Measurements from ENCODE around the gene PSME3IP1.

DNA sequence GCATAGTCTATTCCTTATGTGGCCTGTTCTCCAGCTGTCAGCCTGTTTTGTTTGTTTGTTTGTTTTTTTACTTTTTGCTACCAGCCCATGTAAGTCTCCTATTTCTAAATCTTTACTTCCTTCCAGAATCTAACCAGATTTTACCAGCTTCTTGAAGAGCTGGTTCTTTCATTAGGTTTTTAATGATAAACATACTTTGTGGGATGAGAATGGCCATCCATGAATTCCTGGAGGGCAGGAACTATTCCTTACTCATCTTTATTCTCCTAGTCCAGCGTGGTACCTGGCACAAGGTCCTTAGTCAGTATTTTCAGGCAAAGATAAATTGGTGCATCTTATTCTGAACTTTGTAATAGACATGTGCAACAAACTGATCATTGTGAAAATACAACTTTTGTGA lies 17.6 kb upstream of the PSME3IP1 start:
- TF ChIP-seq EZH2 (IDR thresholded peaks at IDR 0.05; ENCODE audit: borderline replicate concordance, low read length) = no peak
- TF ChIP-seq, protein P1, sequence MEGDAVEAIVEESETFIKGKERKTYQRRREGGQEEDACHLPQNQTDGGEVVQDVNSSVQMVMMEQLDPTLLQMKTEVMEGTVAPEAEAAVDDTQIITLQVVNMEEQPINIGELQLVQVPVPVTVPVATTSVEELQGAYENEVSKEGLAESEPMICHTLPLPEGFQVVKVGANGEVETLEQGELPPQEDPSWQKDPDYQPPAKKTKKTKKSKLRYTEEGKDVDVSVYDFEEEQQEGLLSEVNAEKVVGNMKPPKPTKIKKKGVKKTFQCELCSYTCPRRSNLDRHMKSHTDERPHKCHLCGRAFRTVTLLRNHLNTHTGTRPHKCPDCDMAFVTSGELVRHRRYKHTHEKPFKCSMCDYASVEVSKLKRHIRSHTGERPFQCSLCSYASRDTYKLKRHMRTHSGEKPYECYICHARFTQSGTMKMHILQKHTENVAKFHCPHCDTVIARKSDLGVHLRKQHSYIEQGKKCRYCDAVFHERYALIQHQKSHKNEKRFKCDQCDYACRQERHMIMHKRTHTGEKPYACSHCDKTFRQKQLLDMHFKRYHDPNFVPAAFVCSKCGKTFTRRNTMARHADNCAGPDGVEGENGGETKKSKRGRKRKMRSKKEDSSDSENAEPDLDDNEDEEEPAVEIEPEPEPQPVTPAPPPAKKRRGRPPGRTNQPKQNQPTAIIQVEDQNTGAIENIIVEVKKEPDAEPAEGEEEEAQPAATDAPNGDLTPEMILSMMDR (IDR thresholded peaks at IDR 0.05; ENCODE audit: low read length) = no peak

Measured in OCI-LY1 (cell line).